Keratinocyte (primary cell): ENCODE measurements around the gene COL4A4. TPM values are rescaled to one million over a fixed set of nuclear protein-coding genes. Genes with fewer than 3 reads are reported as not detected.

ENCODE experiments used
- DNase-seq: peaks from one replicate; pipeline ENCODE4 v3.0.0-alpha.2; 2011; ENCODE audit warnings: low read depth, missing footprints, low spot score
- FAIRE-seq: peaks from 2 replicates; lab custom pipeline; 2011; peaks lifted over from hg19 to GRCh38; lab: Jason Lieb, UNC
- H2AFZ ChIP-seq: 2 replicates; pipeline ENCODE4 v1.6.0; 2012; ENCODE audit warnings: low read length, control low read depth, inconsistent platforms; ENCODE audit not compliant: control insufficient read depth
- H3K27ac ChIP-seq: 2 replicates; pipeline ENCODE4 v1.5.1; 2011; ENCODE audit warnings: low read length; ENCODE audit not compliant: control insufficient read depth, insufficient read depth
- H3K27me3 ChIP-seq: 3 replicates; pipeline ENCODE4 v1.6.0; 2011; ENCODE audit warnings: low read length; ENCODE audit not compliant: control insufficient read depth, insufficient read depth; ENCODE audit errors: extremely low read depth
- H3K36me3 ChIP-seq, 2 experiments: 2 replicates in 1 of 2; 3 replicates in 1 of 2; pipeline ENCODE4 v1.5.1; 2011; ENCODE audit warnings: low read length in 2 of 2, mild to moderate bottlenecking in 1 of 2; ENCODE audit not compliant: control insufficient read depth in 2 of 2, insufficient read depth in 2 of 2; ENCODE audit errors: extremely low read depth in 1 of 2
- H3K4me1 ChIP-seq: 3 replicates; pipeline ENCODE4 v1.5.1; 2011; ENCODE audit warnings: low read length; ENCODE audit not compliant: control insufficient read depth, insufficient read depth; ENCODE audit errors: extremely low read depth
- H3K4me2 ChIP-seq: 3 replicates; pipeline ENCODE4 v1.6.0; 2011; ENCODE audit warnings: low read depth, low read length; ENCODE audit not compliant: control insufficient read depth, insufficient read depth; ENCODE audit errors: extremely low read depth
- H3K4me3 ChIP-seq, 3 experiments: fragments of 200-600 bp in 1 of 3; sonication (generic) in 1 of 3; 2 replicates in 2 of 3; 3 replicates in 1 of 3; pipeline ENCODE4 v1.5.1; 2011 to 2016; ENCODE audit warnings: low read length in 3 of 3, mild to moderate bottlenecking in 3 of 3, control low read depth in 2 of 3, inconsistent platforms in 1 of 3, low read depth in 1 of 3, mixed read lengths in 1 of 3, mixed run types in 1 of 3, moderate library complexity in 1 of 3; ENCODE audit not compliant: control insufficient read depth in 2 of 3, insufficient read depth in 2 of 3; ENCODE audit errors: extremely low read depth in 1 of 3
- H3K79me2 ChIP-seq: 2 replicates; pipeline ENCODE4 v1.6.0; 2012; ENCODE audit warnings: low read length; ENCODE audit not compliant: control insufficient read depth, insufficient read depth
- H3K9ac ChIP-seq: 3 replicates; pipeline ENCODE4 v1.6.0; 2011; ENCODE audit warnings: low read length; ENCODE audit not compliant: control insufficient read depth, insufficient read depth; ENCODE audit errors: extremely low read depth
- H3K9me1 ChIP-seq: 3 replicates; pipeline ENCODE4 v1.6.0; 2011; ENCODE audit warnings: low read length; ENCODE audit not compliant: control insufficient read depth, insufficient read depth; ENCODE audit errors: extremely low read depth
- H3K9me3 ChIP-seq: 2 replicates; pipeline ENCODE4 v1.5.1; 2012; ENCODE audit warnings: low read depth, low read length; ENCODE audit not compliant: control insufficient read depth
- H4K20me1 ChIP-seq: 3 replicates; pipeline ENCODE4 v1.6.0; 2011; ENCODE audit warnings: low read length; ENCODE audit not compliant: control insufficient read depth, insufficient read depth; ENCODE audit errors: extremely low read depth
- EZH2 ChIP-seq: IDR thresholded peaks from one replicate; pipeline ENCODE4 v1.6.1; 2012; ENCODE audit warnings: inconsistent platforms, mild to moderate bottlenecking, low read length, moderate library complexity
- dilution Hi-C: fragments of 300-500 bp; cut with MboI; formaldehyde crosslinking; loops from one replicate; pipeline ENCODE4 v1.7.0; 2020; ENCODE audit warnings: low sequenced_read_pairs; ENCODE audit not compliant: extremely low pct_ligation_motif_present
- polyA plus RNA-seq, 5 experiments: library from polyadenylated mRNA; depleted of rRNA in 3 of 5; stranded (reverse) in 3 of 5; stranded (forward) in 1 of 5; unstranded in 1 of 5; fragments of >200 nt; gene quantifications; 1 replicate in 1 of 5; 2 replicates in 3 of 5; 3 replicates in 1 of 5; pipeline versions ENCODE4 v1.2.1 to v1.2.3, GENCODE V29; 2011 to 2012; ENCODE audit warnings: missing spikeins in 2 of 5, low read depth in 1 of 5, low replicate concordance in 1 of 5
- TF ChIP-seq, protein P1 (sequence below), 3 experiments: IDR thresholded peaks in 1 of 3; conservative IDR thresholded peaks in 1 of 3; optimal IDR thresholded peaks in 1 of 3; 2 replicates in 2 of 3; 3 replicates in 1 of 3; pipeline versions ENCODE3 to v1.5.1; 2011; ENCODE audit warnings: low read length in 3 of 3, mild to moderate bottlenecking in 3 of 3, moderate library complexity in 2 of 3, control low read depth in 1 of 3, inconsistent platforms in 1 of 3; ENCODE audit not compliant: insufficient read depth in 2 of 3; ENCODE audit errors: extremely low read depth in 1 of 3

COL4A4 gene
- polyA plus RNA-seq, 1 donor (not counting 4 experiments of a cell fraction or from before 2014, with no cell fraction given) = not detected

DNA sequence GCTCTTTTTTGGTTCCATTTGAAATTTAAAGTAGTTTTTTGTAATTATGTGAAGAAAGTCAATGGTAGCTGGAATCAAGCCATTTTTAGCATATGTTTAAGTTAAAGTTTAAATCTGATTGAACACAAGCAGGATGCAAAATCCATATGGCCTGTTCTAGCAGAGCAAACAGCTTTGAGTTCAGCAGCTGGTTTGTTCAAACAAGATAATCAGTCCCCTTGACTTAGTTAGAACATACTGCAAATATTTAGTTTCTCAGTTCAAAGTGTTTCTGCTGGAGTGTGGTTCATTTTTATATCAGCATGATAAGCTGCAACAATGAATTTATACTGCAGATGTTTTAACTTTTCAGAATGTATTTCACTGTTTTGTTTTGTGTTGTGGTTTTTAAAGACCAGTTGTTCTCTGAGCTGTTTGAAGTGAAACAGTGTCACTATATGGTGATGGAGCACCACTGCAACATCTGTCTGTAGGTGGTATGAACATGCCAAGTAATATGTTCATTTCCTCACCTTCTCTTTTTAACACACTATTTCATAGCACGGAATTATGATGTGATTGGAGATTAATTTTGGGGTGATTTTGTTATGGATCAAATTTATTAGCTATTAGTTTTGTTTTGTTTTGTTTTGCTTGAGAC lies 125.3 kb downstream of the COL4A4 start:
- no peak for FAIRE-seq
- TF ChIP-seq EZH2 = no peak
- TF ChIP-seq, protein P1, sequence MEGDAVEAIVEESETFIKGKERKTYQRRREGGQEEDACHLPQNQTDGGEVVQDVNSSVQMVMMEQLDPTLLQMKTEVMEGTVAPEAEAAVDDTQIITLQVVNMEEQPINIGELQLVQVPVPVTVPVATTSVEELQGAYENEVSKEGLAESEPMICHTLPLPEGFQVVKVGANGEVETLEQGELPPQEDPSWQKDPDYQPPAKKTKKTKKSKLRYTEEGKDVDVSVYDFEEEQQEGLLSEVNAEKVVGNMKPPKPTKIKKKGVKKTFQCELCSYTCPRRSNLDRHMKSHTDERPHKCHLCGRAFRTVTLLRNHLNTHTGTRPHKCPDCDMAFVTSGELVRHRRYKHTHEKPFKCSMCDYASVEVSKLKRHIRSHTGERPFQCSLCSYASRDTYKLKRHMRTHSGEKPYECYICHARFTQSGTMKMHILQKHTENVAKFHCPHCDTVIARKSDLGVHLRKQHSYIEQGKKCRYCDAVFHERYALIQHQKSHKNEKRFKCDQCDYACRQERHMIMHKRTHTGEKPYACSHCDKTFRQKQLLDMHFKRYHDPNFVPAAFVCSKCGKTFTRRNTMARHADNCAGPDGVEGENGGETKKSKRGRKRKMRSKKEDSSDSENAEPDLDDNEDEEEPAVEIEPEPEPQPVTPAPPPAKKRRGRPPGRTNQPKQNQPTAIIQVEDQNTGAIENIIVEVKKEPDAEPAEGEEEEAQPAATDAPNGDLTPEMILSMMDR (optimal IDR thresholded peaks at IDR 0.05 in 1 of 3, IDR thresholded peaks at IDR 0.05 in 1 of 3, conservative IDR thresholded peaks at IDR 0.05 in 1 of 3; ENCODE audit: extremely low read depth in 1 of 3, insufficient read depth in 2 of 3, low read length in 3 of 3) = no peak
- dilution Hi-C loops = no loop called here

DNA sequence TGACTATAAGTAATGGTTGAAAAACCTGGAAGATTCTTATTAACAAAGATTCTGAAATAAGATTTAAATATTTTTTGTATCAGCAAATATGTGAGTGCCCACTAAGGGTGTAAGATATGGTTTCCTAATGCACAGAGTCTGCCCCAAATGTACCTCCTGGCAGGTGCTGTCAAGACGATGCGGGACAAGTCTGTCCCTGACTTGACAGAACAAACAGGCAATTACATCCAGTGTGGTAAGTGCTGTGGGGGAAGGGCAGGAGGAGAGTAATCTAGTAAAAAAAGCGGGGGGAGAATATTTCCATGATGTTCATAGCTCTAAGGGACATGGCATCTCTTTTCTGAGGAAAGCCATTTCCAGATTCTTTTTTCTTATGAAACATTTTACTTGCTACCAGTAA lies 127.5 kb downstream of the COL4A4 start:
- peaks cover 5% of the 10 kb centered on the region for H3K27me3 ChIP-seq
- no peak overlapping the region for H2AFZ ChIP-seq
- dilution Hi-C loops = no loop called here
- no peak overlapping the region for H3K4me2 ChIP-seq
- no peaks in the 10 kb centered on the region for H3K9me3 ChIP-seq
- FAIRE-seq = no peak
- no peaks in the 10 kb centered on the region for H3K36me3 ChIP-seq
- no peak overlapping the region for H3K4me3 ChIP-seq
- TF ChIP-seq EZH2 = no peak
- TF ChIP-seq, protein P1 (optimal IDR thresholded peaks at IDR 0.05 in 1 of 3, IDR thresholded peaks at IDR 0.05 in 1 of 3, conservative IDR thresholded peaks at IDR 0.05 in 1 of 3; ENCODE audit: extremely low read depth in 1 of 3, insufficient read depth in 2 of 3, low read length in 3 of 3) = no peak
- no peak overlapping the region for H3K9ac ChIP-seq
- H3K4me1 ChIP-seq = no peaks in the 10 kb centered on the region
- H3K27ac ChIP-seq = no peak overlapping the region
- H3K9me1 ChIP-seq = no peaks in the 10 kb centered on the region
- no peak for DNase-seq
- no peaks in the 10 kb centered on the region for H3K79me2 ChIP-seq
- no peaks in the 10 kb centered on the region for H4K20me1 ChIP-seq

More for the DNA sequence above, 125.3 kb downstream of the COL4A4 start:
- Histone ChIP-seq H3K4me1 (no peaks in the 10 kb centered on the region), H3K36me3 (no peaks in the 10 kb centered on the region), H3K9ac (no peak overlapping the region), H4K20me1 (no peaks in the 10 kb centered on the region), H3K27me3 (peaks cover 5% of the 10 kb centered on the region), H3K79me2 (no peaks in the 10 kb centered on the region), H3K9me1 (no peaks in the 10 kb centered on the region), H2AFZ (no peak overlapping the region), H3K4me2 (no peak overlapping the region), H3K4me3 (no peak overlapping the region), H3K9me3 (no peaks in the 10 kb centered on the region), H3K27ac (no peak overlapping the region)
- DNase-seq = no peak
